HG03378 (cell line): Measurements from ENCODE around the gene DROSHA.
"Not testable (repeated sequence)": the region's sequence is repeated elsewhere in the genome, so short reads cannot be mapped to it uniquely, and the experiment has no call there.

Experiments
- ATAC-seq: cut with Tn5 transposase; IDR thresholded peaks from one replicate; pipeline ENCODE4 v1.9.1; 2021; ENCODE audit warnings: mild to moderate bottlenecking, moderate library complexity; ENCODE audit not compliant: unreplicated experiment

DROSHA gene

DNA sequence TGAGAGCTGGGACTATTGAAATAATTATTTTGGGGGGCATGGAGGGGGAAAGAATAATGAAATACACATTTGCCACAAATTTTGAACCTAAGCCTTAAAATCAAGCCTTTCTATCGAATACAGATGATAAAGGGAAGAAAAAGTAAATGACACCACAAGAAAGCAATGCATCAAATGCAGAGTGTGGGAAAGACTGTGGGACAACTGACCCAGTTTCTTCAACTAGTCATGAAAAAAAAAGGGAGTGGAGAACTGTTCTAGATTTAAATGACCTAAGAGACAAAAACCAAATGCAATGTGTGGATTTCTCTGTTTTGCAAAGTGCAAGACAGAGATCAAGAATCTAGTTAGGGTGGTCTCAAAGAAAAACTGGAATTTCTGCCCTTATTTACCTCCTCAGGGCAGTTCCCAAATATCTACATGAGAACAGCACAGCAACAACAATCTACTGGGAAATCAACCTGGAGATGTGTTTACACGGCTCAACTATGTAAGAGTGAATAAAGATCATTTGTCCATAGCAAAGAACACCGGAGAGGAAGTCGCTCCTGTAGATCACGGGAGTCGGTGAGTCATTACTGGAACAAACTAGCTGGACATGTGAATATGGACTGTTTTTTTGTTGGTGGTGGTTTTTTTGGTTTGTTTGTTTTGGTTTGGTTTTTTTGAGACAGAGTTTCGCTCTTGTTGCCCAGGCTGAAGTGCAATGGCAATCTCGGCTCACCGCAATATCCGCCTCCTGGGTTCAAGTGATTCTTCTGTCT is 145.9 kb downstream of the DROSHA start:
- no peak for ATAC-seq

DNA sequence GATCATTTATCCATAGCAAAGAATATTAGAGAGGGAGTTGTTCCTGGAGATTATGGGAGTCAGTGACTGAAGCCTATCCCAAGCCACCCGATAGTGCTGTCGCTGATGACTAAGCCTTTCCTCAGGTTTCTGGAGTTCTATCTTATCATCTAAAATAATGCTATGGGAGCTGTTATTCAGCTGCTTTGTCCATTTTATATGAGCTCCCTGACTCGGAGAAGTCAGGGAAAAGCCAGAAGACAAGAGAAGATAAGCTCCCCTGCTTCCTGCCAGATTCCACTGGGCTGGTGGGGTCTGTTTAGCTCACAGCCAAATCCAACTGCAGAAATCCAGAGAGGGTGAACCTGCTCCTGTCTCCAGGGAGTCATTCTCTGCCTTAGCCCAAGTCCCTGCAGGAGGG is 148.2 kb downstream of the DROSHA start:
- ATAC-seq, result no peak

DNA sequence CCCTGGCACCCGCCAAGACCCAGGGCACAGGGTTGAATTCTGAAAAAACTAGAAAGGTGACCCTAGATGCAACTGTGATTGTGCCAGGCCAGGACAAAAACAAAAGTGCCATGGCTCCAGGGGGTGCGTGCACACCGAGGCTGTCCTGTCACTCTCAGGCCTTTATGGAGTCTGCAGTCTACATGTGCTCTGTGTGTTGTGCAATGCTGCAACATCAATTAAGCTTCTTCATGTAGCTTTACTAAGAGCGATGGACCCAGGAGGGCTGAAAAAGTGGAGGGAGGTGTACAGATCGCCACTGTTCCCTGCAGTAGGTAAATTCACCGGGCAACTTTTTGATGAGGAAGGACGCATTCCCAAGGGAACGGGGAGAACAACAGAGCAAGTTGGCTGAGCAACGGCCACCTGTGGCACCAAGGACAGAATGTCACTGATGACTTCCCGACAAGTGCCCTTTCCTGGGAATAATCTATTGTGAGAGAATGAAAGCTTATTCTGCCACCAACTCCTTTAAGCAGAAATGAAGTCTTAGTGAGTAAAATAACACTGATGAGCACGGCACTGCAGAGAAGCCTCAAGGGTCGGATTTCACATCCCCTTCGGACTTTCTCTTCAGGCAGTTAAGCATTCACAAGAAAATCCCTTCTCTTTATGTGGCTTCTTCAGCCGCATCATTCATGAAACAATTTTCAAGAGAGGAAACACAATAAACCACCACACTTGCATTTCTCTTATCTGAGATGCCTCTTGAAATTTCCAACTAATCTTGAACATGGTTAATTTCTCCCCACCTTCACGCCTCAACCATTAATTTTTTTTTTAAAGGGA is 149.6 kb downstream of the DROSHA start:
- no peak for ATAC-seq

DNA sequence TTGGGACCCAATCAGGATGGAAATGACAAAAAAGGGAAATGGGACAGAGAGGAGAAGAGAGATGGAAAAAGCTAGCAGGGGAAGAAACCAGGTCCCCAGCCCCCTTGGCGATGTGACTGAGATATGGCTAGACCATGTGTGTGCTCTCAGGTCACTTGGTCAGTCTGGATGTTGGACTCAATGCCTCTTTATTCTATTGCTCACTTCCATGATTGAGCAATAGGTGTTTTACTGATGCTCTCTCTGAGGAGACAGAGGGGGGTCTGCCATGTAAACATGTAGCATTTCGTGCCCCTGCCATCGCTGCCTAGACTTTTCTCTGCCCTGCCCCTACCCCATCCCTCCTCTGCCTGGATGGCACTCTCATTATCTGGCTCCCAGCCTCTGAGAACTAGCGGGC is 150.6 kb downstream of the DROSHA start:
- ATAC-seq, result no peak

DNA sequence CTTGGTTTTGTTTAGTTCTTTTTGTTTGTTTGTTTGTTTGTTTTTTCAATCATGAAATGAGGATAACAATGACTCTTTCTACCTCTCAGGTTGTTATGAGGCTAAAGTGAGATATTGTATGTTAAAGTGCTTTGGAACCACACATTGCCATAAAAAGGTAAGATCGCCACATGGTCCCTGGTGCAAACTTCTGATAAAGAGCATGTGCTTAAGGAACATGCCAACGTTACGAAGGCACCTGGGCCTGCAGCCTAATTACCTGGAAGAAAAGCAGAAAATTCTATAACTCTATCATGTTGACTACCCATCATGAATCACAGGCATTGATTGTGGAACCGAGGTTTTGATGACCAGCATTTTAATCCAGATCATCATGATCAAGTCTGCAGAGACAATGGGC is 151.8 kb downstream of the DROSHA start:
- no peak for ATAC-seq

DNA sequence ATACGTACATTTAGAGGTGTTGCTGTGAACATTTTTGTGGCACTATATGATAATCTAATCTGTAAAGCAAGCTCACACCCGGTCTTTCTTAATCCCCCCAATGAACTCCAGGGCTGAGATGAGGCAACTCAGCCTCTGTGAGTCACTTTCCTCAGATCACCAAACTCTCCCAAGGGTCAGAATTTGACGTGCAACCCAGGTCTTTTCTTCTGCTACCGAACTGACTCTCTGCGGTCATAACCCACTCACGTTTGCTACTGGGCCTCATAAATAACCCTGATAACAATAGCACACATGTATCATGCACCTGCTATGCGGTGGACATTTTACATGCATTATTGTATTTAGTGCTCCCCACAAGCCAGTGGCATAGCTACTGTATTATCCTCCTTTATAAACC is 153.1 kb downstream of the DROSHA start:
- ATAC-seq, result no peak

DNA sequence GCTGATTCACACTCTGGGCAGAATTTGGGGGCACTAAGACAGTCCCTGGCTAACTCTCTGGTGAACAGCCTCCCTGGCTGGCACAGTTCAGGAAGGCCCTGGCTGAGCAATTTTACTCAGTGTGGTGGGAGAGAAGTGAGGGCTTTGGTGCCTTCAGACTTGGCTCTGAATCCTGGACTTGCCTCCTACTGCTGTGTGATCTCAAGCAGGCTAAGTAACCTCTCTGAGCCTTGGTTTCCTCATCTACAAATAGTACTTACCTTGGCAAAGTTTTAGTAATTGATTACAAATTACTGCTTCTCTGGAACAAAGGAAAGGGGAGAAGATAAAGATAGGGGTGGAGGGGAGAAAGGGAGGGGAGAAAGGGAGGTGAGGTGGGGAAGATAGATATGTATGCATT is 153.8 kb downstream of the DROSHA start:
- no peak for ATAC-seq

DNA sequence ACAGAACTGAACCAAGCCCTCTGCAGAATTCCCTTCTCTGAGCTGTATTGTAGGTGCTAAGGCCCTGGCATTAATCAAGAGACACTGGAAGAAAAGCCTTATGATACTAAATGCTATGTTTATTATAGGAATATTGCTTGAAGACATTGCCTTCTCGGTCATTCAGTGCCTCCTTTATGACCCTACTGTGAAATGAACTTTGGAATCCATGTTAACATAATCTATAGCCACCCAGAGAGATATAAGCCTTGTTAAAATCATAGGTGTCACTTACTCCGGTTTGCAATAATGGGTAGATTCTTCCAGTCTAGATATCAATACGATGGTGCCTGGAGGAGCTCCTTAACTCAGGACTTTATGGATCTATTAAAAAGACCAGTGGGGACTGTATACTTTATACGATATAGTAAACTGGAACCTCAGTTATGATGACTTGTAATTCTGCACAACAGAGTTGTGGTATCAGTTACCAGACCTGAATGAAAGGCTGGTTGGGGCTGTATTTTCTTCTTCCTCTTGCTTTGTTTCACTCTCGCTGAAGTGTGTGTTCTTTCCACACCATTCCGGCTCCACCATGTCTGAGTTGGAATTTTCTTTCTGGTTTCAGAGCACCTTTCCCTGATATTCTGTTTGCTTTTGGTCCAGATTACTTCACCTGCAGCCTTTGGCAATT is 154.5 kb downstream of the DROSHA start:
- ATAC-seq, result no peak

DNA sequence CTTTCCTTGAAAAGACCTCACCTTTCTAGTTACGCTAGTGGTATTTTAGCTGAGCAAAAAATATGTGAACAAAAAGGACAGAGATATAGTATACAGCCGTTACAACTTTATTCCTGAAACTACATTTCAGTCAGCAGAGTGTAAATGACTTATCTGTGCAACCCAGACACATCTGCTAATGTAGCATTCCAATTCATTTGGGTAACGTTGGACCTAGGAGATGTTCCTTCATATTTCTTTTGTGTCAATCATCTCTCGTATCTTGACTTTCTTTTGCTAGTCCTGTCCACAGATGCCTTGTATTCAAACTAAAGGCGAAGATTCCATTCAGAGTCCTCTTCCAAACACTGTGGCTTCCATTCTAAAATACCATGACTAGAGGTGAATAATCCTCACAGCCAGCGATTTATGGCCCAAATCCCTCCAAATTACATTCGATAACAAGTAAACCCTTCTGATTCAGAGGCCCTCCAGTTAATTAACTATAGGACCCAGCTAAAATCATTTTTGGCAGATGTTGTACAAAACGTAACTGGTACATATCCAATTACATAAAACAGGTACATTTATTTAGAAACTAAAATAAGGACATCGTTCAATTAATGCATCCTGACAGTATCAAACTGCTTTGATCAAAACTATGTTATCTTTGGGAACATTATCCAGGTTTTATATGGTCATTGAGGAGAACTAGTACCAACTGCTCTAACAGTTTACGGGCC is 155.7 kb downstream of the DROSHA start:
- no peak for ATAC-seq

DNA sequence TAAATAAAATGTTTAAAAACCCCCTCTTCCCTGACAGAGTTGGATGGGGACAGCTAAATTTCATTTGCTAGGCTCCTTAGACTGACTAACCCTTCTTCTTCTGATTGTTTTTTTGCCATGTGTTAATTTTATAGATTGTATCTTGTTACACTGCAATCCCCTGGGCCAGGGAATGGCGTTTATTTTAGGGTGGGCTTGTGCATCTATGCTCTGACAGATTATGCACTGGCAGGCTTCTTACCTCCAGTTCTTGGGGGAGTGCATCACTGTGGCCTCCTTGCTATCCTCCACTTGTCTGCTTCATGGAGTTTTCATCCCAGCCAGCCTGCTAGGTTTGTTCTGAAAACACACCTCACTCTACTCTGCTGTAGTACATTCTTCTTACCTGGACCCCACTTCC is 159.8 kb downstream of the DROSHA start:
- ATAC-seq, result no peak

DNA sequence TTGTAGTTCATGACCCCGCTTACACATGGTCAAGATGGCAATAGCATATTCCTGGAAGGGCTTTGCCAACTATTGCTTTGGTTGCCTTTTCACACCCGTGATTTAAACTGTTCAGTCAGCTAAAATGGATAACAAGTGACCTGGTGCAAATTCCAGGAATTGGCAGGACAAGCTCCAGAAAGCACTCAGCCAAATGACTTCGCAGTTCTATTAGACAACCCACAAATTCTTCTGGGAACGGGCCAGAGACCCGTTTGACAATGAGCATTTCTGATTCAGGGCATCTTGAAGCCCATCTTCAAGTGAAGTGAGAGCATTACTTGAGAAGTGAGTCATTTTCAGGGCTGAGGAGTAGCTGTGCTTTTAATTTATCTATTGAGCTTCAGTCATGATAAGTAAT is 165.0 kb downstream of the DROSHA start:
- no peak for ATAC-seq

DNA sequence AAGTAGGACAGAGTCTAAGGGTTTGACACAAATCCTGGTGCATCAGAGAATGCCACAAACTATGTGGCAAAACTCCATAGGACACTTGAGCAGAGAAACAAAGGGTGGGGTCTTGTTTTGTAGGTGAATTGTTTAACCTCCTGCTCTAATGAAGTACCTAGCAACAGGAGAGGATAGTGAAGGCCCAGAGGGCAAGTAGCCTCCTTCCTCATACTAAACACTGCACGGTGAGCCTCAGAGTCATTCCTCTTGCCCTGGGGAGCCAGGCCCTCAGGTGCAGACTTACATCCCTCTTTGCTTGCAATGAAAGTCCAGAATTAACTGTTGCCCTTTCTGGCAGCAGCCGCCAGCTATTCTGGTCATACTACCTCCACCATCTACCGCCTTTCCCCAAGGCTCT is 166.1 kb downstream of the DROSHA start:
- no peak for ATAC-seq

DNA sequence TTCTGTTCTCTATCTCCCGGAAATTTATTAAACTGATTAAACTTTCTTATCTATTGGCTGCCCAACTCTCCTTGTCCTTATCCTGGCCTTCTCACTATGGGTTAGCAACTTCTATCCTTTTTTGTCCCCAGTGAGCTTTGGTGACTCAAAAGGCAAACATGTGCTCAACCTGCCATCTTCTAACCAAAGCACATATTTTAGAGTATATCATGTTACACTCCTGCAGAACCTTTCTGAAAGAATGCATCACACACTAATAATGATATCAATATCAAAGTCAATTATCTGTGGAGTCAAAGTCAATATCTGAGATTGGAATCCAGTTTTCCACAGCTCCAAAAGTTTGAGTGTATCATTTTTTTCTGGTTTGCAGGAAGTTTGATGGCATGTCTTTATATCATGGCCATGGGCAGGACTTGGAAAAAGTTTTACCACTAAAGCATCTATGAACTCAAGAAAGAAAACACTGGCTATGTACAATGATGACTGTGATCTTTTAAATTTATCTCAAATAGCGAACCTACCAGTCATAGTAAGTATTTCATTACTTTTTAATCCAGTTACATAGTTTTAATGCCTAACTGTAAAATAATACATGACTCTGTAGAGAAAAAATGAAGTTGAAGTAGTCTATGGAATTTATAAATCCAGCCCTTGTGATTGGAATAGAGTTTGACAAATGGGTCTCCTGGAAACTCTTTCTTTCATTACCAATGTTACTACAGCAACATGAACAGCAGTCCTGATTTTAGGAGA is 166.8 kb downstream of the DROSHA start:
- no peak for ATAC-seq

DNA sequence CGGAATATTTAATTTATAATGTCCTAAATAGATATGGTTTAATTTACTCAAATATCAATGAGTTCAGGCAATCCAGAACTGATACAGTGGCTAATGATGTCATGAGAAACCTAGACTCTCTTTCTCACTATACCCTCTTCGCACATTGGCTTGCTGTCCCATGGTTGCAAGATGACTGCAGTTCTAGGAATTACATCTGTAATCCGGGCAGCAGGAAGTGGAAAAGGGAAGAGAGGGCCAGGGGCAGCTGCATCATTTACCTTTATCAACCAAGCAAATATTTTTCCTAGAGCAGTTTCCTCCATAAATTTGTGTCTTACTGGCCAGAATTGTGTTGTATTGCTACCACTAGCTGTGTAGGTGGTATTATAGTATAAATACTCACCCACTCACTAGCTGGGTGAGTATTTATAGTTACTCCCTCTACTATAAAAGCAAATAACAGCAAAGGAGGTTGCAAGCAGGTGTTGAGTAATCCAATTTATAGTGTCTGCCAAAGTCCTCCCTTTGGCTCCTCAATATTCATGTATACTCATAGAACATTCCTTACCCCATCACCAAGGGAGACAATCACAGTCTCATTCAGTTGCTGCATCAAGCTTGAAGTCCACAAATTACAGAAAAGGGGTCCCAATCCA is 168.8 kb downstream of the DROSHA start:
- ATAC-seq, result no peak

DNA sequence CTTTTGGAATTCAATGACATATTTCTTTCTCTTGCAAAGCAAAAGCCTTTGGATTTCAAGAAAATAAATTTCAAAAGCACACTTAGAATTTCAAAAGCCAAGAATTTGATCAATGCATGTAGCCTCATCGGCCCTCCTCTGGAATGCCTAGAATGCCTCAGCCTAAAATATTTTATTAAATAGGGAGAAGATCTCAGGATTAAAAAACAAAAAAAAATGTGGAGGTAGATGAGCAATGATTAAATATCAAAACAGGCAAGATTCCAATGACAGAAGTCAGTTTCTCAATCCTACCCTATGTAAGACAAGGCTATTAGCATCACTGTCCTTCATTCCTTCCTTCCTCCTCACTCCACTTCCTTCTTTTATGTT is 169.4 kb downstream of the DROSHA start:
- ATAC-seq, result no peak

DNA sequence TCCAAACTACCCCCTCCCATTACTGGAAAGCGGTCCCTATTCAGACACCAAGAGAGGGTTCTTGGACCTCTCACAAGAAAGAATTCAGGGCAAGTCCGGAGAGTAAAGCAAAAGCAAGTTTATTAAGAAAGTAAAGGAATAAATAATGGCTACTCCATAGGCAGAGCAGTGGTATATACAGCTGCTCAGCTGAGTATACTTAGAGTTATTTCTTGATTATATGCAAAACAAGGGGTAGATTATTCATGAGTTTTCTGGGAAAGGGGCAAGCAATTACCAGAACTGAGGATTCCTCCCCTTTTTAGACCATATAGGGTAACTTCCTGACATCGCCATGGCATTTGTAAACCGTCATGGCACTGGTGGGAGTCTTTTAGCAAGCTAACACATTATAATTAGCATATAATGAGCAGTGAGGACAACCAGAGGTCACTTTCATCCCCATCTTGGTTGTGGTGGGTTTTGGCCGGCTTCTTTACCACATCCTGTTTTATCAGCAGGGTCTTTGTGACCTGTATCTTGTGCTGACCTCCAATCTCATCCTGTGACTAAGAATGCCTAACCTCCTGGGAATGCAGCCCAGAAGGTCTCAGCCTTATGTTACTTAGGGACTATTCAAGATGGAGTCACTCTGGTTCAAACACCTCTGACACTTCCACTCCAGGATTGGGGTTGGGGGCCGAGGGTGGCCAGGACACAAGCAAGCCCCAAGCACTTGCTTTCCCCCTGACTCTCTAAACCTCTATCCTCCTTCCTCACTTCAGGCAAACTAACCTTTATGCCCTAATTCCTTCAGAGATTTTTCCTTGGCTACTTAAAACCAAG is 170.0 kb downstream of the DROSHA start:
- not testable (repeated sequence) for ATAC-seq

DNA sequence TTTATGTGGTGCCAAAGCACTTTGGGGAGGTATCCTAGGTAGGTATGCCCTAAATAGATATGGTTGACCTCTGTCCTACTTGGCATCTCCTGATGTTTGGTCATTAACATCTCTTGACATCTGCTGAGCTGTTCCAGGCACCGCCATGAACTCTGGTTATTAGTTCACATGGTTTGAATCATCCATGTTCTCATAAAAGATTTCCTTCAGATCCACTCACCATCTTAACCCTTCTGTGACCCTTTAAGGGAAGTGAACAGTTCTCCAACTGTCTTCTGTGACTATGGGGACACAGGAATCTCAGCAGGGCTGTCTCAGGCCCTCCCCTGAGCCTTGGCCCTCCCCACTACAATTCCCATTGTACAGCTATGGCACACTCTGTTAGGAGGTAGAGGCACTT is 170.7 kb downstream of the DROSHA start:
- ATAC-seq, result no peak

DNA sequence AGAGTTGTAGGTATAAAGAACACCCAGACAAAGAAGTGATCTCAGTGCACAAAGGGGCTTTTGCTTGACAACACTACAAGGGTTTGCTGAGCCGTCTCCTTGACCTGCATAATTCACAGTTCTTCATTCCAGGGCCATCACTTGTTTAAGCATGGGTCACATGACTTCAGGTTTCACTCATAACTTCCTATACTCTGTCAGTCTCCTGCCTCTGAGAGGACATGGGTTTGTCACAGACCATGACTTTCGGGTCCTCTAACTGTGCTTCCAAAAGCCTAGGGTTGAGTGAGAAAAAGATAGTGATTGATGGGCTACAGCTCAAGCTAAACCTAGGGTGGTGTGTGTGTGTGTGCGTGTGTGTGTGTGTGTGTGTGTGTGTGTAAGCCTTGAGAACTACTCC is 172.1 kb downstream of the DROSHA start:
- no peak for ATAC-seq

DNA sequence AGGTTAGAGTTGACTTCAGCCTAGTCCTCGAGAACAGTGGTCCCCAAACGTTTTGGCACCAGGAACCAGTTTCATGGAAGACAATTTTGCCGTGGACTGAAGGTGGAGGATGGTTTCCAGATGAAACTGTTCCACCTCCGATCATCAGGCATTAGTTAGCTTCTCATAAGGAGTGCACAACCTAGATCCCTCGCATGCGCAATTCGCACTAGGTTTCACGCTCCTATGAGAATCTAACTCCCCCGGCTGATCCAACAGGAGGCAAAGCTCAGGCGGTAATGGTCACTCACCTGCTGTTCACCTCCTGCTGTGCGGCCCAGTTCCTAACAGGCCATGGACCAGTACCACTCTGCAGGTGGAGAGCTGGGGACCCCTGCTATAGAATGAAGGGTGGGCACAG is 174.9 kb downstream of the DROSHA start:
- ATAC-seq, result no peak
